GM12864 (cell line): ENCODE results near the gene DCP2.
"Not testable (repeated sequence)": the region's sequence is repeated elsewhere in the genome, so short reads cannot be mapped to it uniquely, and the experiment has no call there.

ENCODE experiments used
- DNase-seq: peaks from one replicate; pipeline ENCODE4 v3.0.0-alpha.2; 2011; ENCODE audit warnings: low read depth
- H3K4me3 ChIP-seq: 2 replicates; pipeline ENCODE4 v1.5.1; 2011; ENCODE audit warnings: mild to moderate bottlenecking, low read depth, low read length, control low read depth
- TF ChIP-seq, protein P1 (sequence below): IDR thresholded peaks from 2 replicates; pipeline ENCODE4 v1.5.1; 2011; ENCODE audit warnings: low read depth, mild to moderate bottlenecking, moderate library complexity, low read length, control low read depth, inconsistent platforms; ENCODE audit errors: missing control alignments

DCP2 gene

DNA sequence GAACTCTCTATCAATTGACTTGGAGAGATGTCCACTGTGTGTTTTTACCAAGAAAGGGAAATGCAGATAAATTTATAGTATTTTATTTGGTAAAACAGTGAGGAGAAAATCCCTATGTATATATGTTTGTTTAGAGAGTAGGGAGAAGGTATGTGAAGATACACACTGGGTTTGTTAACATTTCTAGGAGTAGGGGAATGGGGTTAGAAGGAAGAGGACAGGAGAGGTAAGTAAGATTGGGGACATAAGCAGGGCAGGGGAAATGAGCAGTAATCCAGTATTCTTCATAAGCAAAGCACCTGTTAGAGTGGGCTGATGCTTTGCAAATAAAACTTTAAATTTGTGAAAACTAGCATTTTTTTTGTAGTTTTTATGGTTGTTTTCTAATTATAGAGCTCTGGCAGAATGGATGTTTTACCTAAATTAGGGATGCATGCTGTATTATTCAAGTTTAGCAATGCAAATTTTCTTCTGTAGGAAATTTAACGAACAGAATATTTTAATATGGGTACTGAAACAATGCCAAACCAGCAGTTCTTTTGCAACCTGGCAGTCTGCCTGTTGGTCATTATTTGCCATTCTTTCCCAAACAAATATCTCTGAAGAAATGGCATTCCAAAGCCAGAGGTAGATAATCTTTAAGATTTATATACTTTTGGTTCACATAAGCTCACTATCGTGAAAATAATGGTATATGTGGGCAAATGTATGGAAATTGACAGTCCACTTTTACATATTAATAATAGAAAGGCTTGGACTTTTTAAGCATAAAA lies 19.4 kb upstream of the DCP2 start:
- no peak for DNase-seq
- TF ChIP-seq, protein P1, sequence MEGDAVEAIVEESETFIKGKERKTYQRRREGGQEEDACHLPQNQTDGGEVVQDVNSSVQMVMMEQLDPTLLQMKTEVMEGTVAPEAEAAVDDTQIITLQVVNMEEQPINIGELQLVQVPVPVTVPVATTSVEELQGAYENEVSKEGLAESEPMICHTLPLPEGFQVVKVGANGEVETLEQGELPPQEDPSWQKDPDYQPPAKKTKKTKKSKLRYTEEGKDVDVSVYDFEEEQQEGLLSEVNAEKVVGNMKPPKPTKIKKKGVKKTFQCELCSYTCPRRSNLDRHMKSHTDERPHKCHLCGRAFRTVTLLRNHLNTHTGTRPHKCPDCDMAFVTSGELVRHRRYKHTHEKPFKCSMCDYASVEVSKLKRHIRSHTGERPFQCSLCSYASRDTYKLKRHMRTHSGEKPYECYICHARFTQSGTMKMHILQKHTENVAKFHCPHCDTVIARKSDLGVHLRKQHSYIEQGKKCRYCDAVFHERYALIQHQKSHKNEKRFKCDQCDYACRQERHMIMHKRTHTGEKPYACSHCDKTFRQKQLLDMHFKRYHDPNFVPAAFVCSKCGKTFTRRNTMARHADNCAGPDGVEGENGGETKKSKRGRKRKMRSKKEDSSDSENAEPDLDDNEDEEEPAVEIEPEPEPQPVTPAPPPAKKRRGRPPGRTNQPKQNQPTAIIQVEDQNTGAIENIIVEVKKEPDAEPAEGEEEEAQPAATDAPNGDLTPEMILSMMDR, result no peak
- no peak overlapping the region for H3K4me3 ChIP-seq

DNA sequence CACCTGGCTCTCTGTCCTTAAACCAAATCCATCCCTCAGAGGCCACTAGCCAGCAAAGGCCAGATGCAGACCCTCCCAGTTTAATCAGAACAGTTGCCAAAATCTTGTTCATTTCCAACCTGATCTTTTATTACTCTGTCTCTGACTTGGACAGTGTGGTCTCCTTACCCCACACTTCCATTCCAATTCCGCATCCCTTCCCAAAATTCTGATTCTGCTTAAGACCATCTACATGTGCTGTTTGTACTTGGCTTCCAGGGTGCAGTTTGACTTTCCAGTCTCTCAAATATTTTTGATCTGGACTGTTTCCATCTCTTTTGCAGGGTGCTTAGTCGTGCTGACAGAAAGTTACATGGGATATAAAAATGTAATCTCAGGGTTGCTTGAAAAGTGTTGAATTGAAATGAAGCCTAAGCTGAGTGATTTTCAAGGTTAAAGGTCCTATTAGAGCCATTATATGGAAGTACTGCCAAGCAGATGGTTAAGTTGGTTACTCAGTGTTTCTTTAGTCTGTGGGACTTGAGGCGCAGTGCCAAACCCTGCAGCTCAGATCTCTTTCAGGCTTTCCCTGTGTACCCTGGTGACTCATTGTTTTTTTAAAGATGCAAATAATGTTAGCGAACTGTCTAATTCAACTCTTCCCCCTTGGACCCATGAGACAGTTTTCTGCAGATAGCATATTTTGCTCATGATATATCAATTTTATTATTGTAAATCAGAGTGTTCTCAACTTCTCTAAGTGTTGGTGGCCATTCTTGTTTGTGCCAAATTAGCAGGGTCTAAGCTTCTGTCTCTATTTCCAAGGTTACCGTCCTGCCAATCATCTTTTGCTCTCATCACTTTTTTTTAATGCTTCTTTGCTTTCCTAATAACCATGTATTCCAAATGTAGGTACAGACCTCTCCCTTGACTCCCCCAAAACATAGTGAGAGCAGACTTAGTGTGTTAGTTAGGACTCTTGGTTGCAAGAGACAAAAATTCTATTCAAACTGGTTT lies 18.2 kb upstream of the DCP2 start:
- no peak for DNase-seq
- TF ChIP-seq, protein P1, result no peak
- no peak overlapping the region for H3K4me3 ChIP-seq

DNA sequence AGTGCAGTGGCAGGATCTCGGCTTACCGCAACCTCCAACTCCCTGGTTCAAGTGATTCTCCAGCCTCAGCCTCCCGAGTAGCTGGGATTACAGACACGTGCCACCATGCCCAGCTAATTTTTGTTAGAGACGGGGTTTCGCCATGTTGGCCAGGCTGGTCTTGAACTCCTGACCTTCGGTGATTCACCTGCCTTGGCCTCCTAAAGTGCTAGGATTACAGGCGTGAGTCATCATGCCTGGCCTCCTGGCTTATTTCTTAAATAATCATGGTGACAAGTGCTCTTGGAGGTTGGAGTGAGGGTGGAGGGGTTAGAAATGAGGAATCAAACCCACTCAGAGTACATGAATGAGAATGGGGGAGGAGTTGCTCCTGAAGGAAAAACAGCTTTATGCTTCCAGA lies 16.7 kb upstream of the DCP2 start:
- H3K4me3 ChIP-seq, DNase-seq: not testable (repeated sequence)

DNA sequence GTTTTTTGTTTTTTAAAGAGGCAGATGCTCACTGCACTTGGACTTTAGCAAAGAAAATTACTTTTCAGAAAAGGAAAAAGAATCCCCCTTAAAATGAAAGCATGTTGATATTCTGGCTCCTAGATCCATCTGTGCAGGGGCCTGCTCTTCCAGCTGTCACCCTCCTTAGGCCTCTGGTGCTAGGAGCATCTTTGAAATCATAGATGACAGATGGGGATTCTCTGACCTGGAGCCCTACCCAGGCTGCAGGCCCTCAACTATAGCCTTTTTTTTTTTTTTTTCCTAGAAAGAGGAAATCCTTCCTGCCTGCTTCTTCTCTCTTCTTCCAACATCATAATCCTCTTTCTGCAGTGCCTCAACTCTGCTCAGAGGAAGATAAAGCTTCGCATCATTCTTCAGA lies 16.3 kb upstream of the DCP2 start:
- no peak overlapping the region for H3K4me3 ChIP-seq
- TF ChIP-seq, protein P1, result no peak
- no peak for DNase-seq

GRCh38 chr5:112960863-112961504 lies 15.6 kb upstream of the DCP2 start:
- no peak overlapping the region for H3K4me3 ChIP-seq
- TF ChIP-seq, protein P1, result no peak

DNA sequence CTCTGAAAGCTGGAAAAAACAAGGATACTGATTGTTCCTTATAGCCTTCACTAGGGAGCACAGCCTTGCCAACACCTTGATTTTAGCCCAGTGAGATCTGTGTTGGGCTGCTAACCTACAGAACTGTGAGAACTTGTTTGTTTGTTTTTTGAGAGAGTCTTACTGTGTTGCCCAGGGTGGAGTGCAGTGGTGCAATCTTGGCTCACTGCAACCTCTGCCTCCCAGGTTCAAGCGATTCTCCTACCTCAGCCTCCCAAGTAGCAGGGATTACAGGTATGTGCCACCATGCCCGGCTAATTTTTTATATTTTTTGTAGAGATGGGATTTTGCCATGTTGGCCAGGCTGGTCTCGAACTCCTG lies 13.2 kb upstream of the DCP2 start:
- H3K4me3 ChIP-seq, DNase-seq: not testable (repeated sequence)

More at GRCh38 chr5:112960863-112961504, 15.6 kb upstream of the DCP2 start:
- no peak for DNase-seq

- TF ChIP-seq, protein P1, result no peak
- H3K4me3 ChIP-seq, result no peak overlapping the region
- DNase-seq, result no peak
Measured at GRCh38 chr5:112965733-112966306, 10.8 kb upstream of the DCP2 start.
